Endometrium (tissue), 2 donors: ENCODE measurements around the gene MYBBP1A.

Experiments used
- FAIRE-seq: peaks from 2 replicates; lab custom pipeline; 2012; peaks lifted over from hg19 to GRCh38; lab: Jason Lieb, UNC
- donor health status: control.
- donor health status: control.

The MYBBP1A gene

DNA sequence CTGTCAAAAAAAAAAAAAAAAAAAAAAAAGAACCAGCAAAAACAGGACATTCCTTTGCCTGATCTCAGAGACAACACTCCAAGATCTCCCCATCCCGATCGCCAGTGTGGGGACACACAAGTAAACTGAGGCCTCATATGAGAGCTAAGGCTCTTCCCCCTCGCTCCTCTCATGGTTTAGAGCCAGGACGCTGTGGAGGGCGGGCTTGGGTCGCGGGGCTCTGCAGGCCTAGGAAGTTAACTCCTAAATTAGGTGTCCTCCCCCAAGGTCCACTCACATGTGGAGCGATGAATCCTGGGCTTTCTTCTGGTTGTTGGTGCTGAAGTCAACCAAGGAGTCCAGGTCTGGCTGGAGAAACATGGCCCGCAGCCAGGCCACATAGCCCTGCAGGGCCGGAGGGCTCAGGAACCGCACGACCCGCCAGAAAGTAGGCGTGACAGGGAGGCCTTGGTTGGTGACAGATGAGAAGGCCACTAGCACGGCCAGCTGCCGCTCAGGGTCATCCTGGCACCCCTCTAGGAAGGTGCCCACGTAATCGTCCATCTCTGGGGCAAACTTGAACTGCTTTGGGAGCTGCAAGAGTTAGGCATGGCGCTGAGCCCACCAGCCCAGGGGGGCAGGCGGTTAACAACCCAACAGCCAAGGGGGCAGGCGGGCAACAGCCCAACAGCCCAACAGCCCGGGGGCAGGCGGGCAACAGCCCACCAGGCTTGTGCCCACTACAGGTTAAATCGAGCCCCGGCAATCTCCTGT, 5.2 kb downstream of the MYBBP1A start:
- no peak for FAIRE-seq

DNA sequence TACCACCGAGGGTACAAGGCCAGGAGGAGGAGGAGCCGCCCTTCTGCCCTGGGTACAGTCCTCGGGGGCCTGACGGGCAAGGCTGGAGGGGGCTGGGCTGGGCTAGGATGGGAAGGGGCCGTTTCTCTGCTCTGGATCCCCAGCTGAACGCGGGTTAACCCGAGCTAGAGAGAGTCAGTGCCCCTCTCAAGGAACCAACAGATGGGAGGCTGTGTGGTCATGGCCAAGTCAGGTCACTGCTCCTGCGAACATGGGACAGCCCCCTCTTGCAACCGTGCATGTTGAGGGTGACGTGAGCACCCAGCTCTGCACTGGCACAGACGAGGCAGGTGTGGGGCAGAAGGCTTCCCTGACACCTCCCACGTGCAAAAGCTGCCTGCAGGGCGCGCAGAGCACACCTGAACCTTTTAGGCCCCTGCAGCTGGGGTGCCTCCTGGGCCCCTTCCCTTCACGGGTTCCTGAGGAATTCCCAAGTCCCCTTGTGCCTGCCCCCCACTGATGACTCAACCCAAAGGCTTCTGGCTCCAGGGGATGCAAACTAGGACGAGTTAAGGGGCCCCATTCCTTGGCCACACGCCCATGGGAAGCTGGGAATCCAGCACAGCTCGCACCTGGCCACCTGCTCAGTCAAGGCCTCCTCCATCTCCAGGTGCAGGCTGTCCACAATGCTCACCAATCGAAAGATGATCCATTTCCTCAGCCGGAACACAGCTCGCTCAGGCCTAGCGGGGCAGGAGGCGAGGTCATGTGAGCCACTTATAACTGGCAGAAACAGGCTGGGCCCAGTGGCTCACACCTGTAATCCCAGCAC, 6.3 kb downstream of the MYBBP1A start:
- no peak for FAIRE-seq

DNA sequence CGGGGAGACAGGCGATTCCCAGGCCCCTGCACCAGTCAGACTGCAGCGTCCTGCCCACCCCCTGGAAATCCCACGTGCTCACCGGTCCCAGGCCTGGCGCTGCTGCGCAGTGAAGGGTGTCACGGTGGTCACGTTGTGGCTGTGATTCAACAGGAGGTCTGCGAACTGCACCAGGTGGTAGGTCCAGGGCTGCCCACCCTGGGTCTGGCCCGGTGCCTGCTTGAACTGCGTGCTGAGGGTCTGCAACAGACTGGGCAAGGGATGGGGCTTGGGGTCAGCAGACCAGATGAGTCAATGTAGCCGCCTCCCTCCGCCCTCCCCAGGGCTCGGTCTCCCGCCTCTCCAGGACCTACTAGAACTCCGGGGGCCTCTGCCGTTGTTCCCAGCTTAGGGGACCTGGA, 7.1 kb downstream of the MYBBP1A start:
- no peak for FAIRE-seq

DNA sequence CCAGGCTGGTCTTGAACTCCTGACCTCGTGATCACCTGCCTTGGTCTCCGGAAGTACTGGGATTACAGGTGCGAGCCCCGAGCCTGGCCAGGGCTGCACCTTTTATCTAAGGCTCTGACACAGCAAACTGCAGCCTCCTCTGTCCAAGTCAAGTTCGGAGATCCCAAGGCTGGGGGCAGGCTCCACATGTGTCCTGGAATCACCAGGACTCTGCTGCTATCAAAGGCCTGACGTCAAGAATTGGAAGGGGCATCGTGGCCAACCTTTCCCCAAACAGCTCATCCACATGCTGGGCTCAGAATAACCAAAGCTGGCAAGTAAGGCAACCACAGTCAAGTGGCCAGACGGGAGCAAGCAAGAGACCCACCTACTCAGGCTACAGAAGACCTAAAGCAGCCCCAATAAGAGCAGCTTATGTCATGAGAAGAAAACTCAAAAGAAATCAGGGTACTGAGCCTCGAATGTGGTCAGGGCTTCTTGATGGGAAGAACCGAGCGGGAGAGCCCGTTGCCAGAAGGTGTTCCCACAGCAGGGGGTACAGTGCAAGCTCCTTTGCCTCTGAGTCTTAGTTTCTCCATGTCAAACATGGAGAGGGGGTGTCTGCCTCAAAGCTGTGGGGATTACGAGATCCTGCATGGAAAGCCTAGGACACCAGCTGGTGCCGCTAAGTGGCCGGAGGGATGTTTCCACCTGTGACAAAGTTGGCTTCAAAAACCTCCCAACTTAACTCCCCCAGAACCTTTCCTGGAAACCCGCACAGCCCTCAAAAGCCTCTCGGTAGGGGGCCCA, 7.9 kb downstream of the MYBBP1A start:
- FAIRE-seq: no peak

DNA sequence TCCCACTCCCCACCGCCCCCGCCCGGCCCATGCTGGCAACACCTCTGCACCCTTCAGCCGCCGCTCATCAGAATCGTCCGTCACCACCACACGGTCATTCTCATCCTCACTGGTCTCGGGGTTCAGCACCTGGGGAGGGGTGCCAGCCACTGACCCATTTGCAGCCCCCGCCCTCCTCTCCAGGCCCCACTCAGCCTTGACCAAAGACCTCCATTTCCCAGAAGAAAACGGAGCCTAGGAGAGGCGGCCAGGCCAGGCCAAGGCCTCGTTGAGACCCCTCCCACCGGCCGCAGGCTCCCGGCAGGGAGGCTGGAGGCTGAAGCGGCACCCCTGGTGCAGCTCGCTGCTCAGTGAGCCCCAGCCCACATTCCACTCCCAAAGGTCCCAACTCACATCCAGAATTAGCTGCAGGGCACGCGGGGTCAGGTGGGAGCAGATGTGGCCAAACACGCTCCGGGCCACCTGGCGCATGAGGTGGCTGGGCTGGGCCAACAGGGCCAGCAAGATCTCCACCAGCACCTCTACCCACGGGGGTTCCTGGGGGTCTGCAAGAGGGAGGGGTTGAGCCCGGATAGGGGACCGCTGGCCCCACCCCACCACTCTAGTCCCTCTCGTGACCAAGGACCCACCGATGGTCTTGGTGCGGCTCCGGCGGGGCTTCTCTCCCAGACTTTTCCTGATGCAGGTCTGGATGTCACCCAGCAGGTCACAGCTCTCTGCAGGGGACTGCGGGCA, 9.8 kb downstream of the MYBBP1A start:
- no peak for FAIRE-seq

DNA sequence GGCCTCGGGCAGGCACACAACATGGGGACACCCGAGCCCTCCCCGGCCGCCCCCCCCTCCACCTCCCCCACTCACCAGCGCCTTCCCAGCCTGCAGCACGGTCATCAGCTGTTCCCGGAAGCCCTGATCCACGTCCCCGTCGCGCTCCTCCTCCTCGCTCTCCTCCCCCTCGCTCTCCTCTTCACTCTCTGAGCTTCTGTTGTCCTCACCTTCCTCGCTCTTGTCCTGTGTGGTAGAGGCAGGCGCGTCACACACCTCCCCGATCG, 10.3 kb downstream of the MYBBP1A start:
- no peak for FAIRE-seq

DNA sequence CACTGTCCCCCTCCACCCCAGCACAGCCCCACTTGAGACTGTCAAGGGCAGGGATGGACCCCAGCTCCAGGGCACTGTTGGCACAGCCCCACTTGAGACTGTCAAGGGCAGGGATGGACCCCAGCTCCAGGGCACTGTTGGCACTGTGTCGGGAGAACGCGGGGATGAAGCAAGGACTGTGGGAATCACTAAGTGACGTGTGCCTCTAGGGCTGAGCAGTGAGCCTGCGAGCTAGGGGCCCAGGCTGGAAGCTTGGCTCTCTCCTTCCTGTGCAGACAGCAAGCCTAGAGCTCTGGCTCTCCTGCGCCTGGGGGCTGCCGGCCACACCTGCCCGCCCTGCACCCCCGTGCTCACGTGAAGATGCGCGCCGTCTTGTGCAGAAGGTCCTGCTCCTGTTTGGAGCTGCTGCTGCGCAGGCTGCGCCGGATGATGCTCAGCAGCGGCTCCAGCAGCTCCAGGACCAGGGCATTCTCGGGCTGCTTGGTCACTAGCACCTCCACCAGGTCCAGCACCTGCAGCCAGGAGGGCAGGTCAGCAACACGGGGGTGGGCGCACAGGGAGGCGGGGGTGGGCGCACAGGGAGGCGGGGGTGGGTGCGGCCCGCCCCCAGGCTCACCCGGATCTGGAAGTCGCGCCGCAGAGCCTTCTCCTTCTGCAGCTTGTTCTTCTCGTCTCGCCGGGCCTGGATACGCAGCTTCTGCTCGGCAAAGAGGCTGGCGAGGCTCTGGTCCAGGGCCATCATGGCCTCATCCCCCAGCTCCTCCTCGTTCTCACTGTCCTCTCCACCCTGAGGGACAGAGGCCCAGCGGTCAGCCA, 10.8 kb downstream of the MYBBP1A start:
- no peak for FAIRE-seq

DNA sequence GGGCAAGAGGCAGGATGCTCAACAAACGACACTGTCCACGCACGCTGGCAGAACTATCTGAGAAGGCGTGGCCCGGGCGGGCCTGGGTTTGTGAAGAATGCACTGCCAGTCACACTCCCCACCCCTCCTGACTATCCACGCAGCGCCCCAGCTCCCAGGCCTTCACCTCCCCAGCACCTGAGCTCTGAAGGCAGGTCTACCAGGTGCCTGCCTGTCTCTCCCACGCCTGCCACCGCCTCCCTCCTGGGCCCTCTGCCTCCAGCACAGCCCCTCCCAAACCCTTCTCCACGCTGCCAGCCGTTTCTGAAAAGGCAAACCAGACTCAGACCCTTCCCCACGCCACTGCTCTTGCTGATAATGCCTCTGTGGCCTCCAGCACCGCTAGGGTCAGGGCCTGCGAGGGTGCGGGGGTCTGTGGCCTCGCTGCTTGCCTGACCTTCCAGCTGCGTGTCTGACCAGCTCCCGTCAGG, 11.6 kb downstream of the MYBBP1A start:
- FAIRE-seq: no peak

DNA sequence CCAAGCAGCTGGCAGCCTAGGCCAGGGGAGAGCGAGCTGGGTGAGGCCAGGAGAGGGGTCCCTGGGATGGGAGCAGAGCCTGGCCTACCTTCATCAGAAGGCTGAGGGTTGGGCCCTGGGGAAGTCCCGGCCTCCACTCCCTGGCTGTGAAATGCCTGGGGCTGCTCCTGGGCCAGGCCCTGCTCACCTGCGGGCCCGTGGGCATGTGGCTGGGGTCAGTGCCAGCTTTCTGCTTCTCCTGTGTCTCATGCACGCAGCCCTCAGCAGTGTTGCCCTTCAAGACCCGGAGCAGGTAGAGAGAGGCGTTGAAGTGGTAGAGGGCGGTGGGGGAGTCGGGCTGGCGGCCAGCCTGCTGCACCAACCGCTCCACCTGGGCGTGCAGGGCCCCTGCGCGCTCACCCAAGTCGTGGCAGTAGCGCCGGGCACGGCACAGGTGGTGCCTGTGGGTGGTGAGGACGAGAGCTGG, 12.4 kb downstream of the MYBBP1A start:
- FAIRE-seq: no peak

DNA sequence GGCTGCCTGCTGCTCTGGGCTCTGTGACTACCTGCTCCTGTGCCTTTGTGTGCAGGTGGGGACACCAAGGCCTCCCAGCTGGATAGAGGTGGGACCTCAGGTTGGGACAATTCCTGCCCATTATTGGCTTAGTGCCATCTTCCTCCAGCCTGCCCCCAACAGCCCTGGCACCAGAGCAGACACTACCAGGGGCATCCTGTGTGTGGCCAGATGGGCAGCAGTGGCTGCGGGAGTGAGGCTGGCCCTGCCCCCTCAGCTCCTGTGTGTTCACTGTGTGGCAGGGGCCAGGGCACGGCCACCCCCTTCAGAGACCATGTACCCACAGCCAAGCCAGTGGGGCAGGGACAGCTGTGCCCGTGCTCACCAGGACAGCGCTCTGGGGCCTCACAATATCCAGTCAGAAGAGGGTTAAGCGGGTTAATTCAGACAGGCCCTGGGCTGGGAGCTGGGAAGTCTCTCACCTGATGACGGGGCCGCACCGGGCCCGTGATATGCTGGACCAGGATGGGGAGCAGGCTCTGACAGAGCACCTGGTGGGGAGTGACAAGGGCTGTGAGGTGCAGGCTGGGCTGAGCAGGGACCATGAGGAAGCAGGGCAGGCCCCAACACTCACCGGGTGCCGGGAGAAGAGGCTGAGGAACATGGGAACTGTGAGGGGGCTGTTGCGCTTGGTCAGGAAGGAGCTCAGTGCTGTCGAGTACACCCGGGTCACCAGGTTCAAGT, 13.0 kb downstream of the MYBBP1A start:
- no peak for FAIRE-seq

DNA sequence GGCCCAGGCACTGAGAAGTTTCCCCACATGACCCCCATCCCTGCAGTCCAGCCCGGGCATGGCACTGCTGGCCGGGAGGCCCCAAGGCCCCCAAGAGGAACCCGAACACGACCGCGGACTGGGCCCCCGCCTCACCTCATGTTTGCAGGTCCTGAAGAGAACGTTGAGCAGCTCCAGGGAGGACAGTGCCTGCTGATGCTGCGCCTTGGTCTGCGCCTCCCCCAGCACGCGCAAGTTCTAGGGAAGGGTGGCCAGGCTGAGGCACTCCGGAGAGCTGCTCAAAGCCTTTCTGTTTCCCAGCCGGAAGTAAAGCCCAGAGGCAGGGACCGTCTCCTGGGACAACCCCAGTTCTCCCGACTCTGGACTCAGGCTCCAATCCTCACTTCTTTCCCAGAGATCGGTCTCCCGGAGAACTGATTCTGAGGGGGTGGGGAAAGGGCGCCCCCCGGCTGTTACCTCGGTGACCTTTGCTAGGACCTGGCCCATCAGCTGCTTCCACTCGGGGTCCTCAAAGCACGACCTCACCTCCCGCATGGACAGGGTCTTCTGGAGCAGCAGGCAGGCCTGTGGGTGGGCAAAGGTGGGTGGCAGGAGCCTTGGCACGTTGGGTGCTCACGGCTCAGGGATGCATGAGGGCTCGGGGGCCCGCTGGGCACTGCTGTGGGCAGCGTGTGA, 13.7 kb downstream of the MYBBP1A start:
- no peak for FAIRE-seq

DNA sequence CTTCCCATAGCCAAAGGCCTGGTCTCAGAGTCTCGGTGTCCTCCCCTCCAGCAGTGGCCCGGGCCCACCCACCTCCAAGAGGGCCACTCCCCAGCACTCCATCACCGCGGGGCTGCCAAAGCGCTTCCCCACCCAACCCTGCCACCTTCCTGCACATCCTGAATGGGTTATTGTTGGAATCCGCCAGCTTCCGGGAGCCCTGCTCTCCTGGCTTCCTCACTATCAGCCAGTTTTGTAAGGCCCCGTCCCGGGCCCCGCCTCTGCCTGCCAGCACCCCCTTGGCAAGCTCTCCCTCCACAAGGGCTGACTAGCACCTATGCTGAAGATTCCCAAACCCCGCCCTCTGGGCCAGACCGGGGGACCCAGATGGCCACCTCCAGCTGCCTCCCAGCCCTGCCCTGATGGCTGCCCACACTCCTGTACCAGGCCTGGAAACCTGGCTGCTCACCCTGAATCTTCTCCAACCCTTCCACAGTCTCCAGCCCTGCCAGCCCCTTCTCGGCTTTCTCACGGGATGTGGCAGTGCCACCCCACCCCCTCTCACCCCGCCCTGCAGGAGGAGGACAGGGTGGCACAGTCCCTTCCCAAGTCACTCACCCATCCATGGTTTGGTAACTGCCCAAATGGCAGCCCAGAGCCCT, 14.4 kb downstream of the MYBBP1A start:
- no peak for FAIRE-seq

DNA sequence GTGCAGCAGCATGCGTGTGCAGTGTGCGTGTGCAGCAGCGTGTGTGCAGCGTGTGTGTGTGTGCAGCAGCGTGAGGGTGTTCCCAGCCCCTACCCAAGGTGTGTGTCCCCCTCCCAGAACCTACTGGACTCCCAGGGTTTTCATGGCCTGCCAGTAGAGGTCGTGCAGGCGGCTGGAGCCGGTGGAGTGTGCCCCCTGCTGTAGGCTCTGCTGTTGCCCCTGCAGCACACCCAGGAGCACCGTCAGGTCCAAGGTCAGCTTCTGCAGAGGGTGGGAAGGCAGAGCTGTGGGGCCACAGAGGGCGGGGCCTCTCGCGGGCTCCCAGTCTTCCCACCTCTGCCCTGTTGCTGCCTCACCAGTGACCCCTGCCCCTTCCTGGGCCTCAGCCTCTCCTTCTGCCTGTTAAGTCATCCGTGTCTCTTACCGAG, 14.9 kb downstream of the MYBBP1A start:
- no peak for FAIRE-seq

DNA sequence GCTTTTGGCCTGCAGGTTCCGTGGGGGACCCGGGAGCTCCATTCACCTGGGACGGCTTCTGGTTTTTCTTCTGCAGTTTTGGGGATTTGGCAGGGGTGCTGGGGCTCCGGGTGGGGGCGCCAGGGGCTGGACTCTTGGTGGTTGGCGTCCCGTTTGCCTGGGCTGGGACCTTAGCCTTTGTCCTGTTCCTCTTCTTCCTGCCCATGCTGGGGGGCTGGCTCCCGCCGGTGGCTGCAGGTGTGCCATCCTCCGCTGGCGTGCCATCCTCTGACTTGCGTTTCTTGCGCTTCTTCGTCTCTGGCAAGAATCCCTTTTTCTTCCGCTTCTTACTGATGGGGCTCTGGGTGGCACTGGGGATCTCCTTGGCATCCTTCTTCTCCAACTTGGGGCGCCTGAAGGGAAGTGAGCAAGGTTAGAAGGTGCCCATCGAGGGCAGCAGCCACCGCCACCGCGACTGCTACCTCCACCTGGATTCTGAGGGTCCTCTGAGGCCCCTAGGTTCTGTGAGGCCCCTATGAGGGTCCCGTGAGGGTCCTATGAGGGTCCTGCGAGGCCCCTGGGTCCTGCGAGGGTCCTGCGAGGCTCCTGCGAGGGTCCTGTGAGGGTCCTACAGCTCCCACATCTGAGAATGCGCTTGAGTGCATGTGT, 15.5 kb downstream of the MYBBP1A start:
- FAIRE-seq: no peak

DNA sequence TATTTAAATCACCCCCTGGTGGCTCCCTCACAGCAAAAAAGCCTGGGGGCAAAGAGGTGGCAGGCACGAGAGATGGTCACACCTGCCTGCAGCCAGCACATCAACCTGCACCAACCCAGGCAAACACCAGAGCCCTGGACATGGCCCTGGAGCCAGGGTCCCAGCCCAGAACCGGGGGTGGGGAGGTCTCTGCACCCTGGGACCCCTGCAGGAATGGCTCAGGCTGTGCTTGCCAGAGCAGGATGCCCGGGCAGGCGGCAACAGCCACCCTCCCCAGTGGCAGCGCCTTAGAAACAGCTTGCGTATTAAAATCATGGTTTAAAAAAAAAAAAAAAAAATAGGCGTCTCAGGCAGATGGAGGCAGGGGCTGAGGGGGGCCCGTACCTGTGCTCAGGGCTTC, 16.2 kb downstream of the MYBBP1A start:
- FAIRE-seq: no peak

DNA sequence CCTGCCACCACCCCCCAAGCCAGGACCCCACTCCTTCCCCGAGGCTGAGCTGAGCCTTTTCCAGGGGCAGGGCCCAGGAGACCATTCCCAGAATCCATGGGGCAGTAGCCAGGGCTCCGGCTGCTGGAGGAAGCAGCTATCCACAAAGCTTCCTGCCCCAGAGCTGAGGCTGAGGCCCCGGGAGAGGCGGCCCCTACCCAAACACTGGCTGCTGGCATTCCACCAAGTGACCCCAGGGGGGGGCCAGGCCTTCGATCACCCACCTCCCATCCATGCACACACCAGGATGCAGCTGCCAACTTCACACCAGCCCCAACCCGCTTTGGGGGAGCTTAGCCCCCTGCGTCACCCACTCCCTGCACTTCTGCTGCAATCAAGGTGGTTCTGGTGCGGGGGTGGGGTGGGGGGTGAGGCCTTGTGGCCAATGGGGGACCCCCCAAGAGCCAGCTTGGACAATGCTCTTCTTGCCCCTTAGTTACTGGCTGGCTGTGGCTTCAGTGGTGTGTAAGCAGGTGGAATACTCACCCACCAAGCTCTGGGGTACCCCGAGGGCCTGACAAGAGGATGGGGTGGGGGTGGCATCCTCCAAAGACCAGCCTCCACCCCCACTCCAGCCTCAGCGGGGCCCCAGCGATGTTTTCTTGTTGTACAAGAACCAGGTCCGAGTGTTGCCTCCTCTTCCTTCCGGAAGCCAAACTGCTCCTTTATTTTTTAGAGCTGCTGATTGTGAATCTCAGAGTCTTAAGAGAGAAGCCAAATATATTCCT, 16.8 kb downstream of the MYBBP1A start:
- FAIRE-seq: no peak

DNA sequence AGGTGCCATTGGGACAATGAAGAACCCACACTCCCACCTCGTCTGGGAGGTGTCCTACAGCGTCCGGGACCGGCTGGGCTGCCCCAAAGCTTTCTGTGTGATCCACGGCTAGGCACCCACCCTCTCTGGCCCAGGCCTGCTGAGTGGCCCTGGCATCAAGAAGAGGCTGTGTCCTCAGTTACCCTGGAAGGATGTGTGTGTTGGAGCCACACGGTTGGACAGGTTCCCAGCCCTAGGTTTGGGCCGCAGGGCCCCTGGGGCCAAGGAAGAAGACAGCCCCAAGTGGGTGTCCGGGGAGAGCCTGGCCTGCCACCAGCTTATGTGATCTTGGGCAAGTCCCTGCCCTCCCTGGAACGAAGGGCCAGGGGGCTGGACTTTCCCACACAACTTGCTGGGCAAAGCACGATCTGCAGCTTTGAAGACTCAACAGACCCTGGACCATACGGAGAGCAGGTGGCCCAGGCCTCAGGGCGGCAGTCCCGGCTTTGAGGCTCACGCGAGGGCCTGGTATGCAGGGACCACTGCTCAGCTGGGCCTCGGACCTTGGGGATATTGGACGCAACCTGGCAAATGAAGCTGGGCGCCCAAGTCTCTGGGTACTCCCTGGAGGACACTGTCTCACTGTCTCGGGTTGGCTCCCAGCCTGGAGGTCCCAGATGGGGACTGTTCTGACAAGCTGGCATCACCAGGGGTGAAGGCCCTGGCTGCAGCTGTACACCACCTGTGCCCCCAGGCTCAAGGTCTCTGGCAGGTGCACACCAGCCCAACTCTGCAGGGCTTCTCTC, 17.5 kb downstream of the MYBBP1A start:
- no peak for FAIRE-seq
